Neuronal stem cell (in vitro differentiated cells): Measurements from ENCODE around the gene MCAT.

Experiments
- DNase-seq: peaks from one replicate; pipeline ENCODE4 v3.0.0-alpha.2; 2013; ENCODE audit warnings: low spot score
- H2AFZ ChIP-seq: one replicate; pipeline ENCODE4 v1.6.1; 2013; ENCODE audit warnings: mild to moderate bottlenecking, low read length, inconsistent platforms
- H2AK5ac ChIP-seq: 2 replicates; pipeline ENCODE4 v1.6.1; 2013; ENCODE audit warnings: low read depth, mild to moderate bottlenecking, inconsistent platforms, low read length, moderate library complexity, mixed read lengths
- H2BK120ac ChIP-seq: 2 replicates; pipeline ENCODE4 v1.6.1; 2013; ENCODE audit warnings: low read depth, mild to moderate bottlenecking, inconsistent platforms, low read length, moderate library complexity, mixed read lengths
- H2BK12ac ChIP-seq: one replicate; pipeline ENCODE4 v1.6.1; 2013; ENCODE audit warnings: low read length, inconsistent platforms
- H2BK15ac ChIP-seq: 2 replicates; pipeline ENCODE4 v1.6.1; 2013; ENCODE audit warnings: mild to moderate bottlenecking, low read length, inconsistent platforms, mixed read lengths
- H2BK5ac ChIP-seq: one replicate; pipeline ENCODE4 v1.6.1; 2013; ENCODE audit warnings: inconsistent platforms, mild to moderate bottlenecking, low read length, moderate library complexity
- H3K14ac ChIP-seq: one replicate; pipeline ENCODE4 v1.6.1; 2013; ENCODE audit warnings: low read length, inconsistent platforms
- H3K18ac ChIP-seq: 2 replicates; pipeline ENCODE4 v1.6.1; 2013; ENCODE audit warnings: low read length, inconsistent platforms
- H3K23ac ChIP-seq: 2 replicates; pipeline ENCODE4 v1.6.1; 2013; ENCODE audit warnings: low read depth, mild to moderate bottlenecking, mixed read lengths, low read length, inconsistent platforms; ENCODE audit not compliant: poor library complexity
- H3K27ac ChIP-seq: replicated peaks from 3 replicates; pipeline ENCODE4 v1.5.1; 2013; ENCODE audit warnings: low read length, inconsistent platforms
- H3K27me3 ChIP-seq, 3 experiments: 2 replicates each; pipeline ENCODE4 v1.6.1; 2013; ENCODE audit warnings: low read length in 3 of 3, mild to moderate bottlenecking in 2 of 3, inconsistent platforms in 1 of 3, low read depth in 1 of 3, mixed read lengths in 1 of 3, moderate library complexity in 1 of 3; ENCODE audit not compliant: control insufficient read depth in 3 of 3, insufficient read depth in 3 of 3
- H3K36me3 ChIP-seq, 2 donors: replicated peaks in 1 of 2; 2 replicates each; pipeline ENCODE4 v1.6.1; 2013; ENCODE audit warnings: low read length in 2 of 2; ENCODE audit not compliant: control insufficient read depth in 2 of 2, insufficient read depth in 2 of 2
- H3K4ac ChIP-seq: 2 replicates; pipeline ENCODE4 v1.6.1; 2013; ENCODE audit warnings: inconsistent platforms, mild to moderate bottlenecking, low read length, moderate library complexity
- H3K4me1 ChIP-seq, 2 donors: 1 replicate in 1 of 2; 2 replicates in 1 of 2; pipeline ENCODE4 v1.6.1; 2013; ENCODE audit warnings: low read length in 2 of 2, low read depth in 1 of 2; ENCODE audit not compliant: control insufficient read depth in 2 of 2, insufficient read depth in 1 of 2
- H3K4me2 ChIP-seq: one replicate; pipeline ENCODE4 v1.6.1; 2013; ENCODE audit warnings: mild to moderate bottlenecking, low read length, inconsistent platforms; ENCODE audit not compliant: insufficient read depth, poor library complexity, severe bottlenecking
- H3K4me3 ChIP-seq, 2 donors: 2 replicates each; pipeline ENCODE4 v1.5.1; 2013; ENCODE audit warnings: low read length in 2 of 2, mild to moderate bottlenecking in 2 of 2, inconsistent platforms in 1 of 2, moderate library complexity in 1 of 2
- H3K79me1 ChIP-seq: one replicate; pipeline ENCODE4 v1.6.1; 2013; ENCODE audit warnings: low read depth, mild to moderate bottlenecking, inconsistent platforms, low read length, moderate library complexity
- H3K9ac ChIP-seq: one replicate; pipeline ENCODE4 v1.6.1; 2013; ENCODE audit warnings: mild to moderate bottlenecking, low read depth, low read length, inconsistent platforms; ENCODE audit not compliant: poor library complexity
- H3K9me3 ChIP-seq, 2 donors: replicated peaks in 1 of 2; 2 replicates each; pipeline versions ENCODE3 to v1.6.1; 2013; ENCODE audit warnings: low read length in 2 of 2, mild to moderate bottlenecking in 2 of 2, inconsistent platforms in 1 of 2, low read depth in 1 of 2, mixed read lengths in 1 of 2, moderate library complexity in 1 of 2; ENCODE audit not compliant: control insufficient read depth in 2 of 2, insufficient read depth in 1 of 2
- H4K8ac ChIP-seq: one replicate; pipeline ENCODE4 v1.6.1; 2013; ENCODE audit warnings: low read depth, mild to moderate bottlenecking, inconsistent platforms, low read length, moderate library complexity
- H4K91ac ChIP-seq: one replicate; pipeline ENCODE4 v1.6.1; 2013; ENCODE audit warnings: low read length, low read depth, mild to moderate bottlenecking, inconsistent platforms; ENCODE audit not compliant: poor library complexity
- WGBS, 2 donors: extraction: QIAGEN DNeasy Blood & Tissue Kit; methylation state at CpG; one replicate each; pipeline ENCODE4 v1.1.7; 2013; ENCODE audit warnings: missing lambda C conversion rate in 2 of 2, mixed read lengths in 1 of 2; ENCODE audit not compliant: insufficient read length in 2 of 2, insufficient replicate concordance in 1 of 2; ENCODE audit errors: extremely low coverage in 2 of 2; 5-methylcytosine and 5-hydroxymethylcytosine counted together

Gene MCAT

GRCh38 chr22:43172191-43172590, 29.0 kb upstream of the MCAT start:
- Histone ChIP-seq H3K4ac (no peak overlapping the region), H2BK12ac (no peak overlapping the region), H3K23ac (no peak overlapping the region), H2AFZ (no peak overlapping the region), H3K27ac (no peak overlapping the region), H4K91ac (no peak overlapping the region), H2BK120ac (no peak overlapping the region), H3K4me1 (no peaks in the 10 kb centered on the region), H3K4me3 (no peak overlapping the region), H3K9ac (no peak overlapping the region), H3K27me3 (no peaks in the 10 kb centered on the region), H3K4me2 (no peak overlapping the region), H3K36me3 (peaks cover 69 to 91% of the 10 kb centered on the region in 2 donors), H2AK5ac (no peak overlapping the region), H3K9me3 (peaks cover 0 to 2% of the 10 kb centered on the region in 2 donors), H2BK15ac (no peak overlapping the region), H3K14ac (no peak overlapping the region), H4K8ac (no peak overlapping the region), H3K79me1 (no peaks in the 10 kb centered on the region), H3K18ac (no peak overlapping the region), H2BK5ac (no peak overlapping the region)
- DNase-seq: no peak
- WGBS, 2 donors: no CpG with 5 or more reads among the region's 19 CpGs

GRCh38 chr22:43171607-43172006, 28.4 kb upstream of the MCAT start:
- Histone ChIP-seq H3K23ac (no peak overlapping the region), H3K4ac (no peak overlapping the region), H3K4me1 (no peaks in the 10 kb centered on the region), H4K91ac (no peak overlapping the region), H3K9ac (no peak overlapping the region), H3K36me3 (peaks cover 65 to 88% of the 10 kb centered on the region in 2 donors), H2AK5ac (no peak overlapping the region), H2AFZ (no peak overlapping the region), H3K9me3 (peaks cover 0 to 2% of the 10 kb centered on the region in 2 donors), H3K27ac (no peak overlapping the region), H2BK12ac (no peak overlapping the region), H3K4me2 (no peak overlapping the region), H4K8ac (no peak overlapping the region), H2BK120ac (no peak overlapping the region), H3K14ac (no peak overlapping the region), H3K18ac (peak overlapping the region; percentile 19), H3K4me3 (no peak overlapping the region), H2BK15ac (no peak overlapping the region), H3K27me3 (no peaks in the 10 kb centered on the region), H2BK5ac (no peak overlapping the region), H3K79me1 (peaks cover under 1% of the 10 kb centered on the region)
- no peak for DNase-seq
- no CpG with 5 or more reads among the region's 12 CpGs for WGBS, 2 donors

DNA sequence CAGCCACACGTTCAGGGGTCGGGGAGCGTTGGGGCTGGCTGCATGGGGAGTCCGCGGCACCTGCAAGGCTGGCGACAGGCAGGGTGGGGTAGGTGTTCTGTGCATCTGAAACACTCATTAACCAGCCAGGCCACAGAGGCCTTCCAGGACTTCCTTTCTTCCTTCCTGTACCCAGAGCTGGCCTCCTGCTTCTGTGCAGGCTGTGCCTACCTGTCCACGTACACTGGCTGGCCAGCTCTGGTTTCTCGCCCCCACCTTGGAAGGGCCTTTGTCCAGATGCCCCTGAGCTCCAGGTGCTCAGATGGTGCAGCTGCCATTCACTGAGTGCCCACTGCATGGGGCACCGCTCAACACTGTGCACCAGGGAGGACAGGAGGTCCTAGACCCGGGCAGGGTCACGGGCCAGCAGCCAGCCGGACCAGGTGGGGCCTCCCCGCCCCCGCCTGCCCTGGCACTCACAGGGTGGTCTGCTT, 27.9 kb upstream of the MCAT start:
- H3K4me2 ChIP-seq: no peak overlapping the region

DNA sequence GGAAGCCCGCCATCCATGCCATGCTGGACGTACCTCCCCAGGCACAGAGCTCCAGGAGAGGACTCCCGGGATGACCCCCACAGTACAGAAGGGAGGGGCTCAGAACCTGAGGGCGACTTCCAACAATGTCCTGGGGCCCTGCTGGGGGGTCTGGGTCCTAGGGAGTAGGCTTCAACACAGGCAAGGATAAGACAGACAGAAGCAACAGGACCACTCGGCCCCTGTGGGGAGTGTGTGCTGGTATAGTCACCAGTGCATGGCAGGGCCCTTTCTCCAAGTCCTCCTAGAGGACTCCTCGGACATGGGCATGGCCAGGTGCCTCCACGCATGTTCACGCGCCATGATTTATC, 26.9 kb upstream of the MCAT start:
- no peak overlapping the region for H2BK5ac ChIP-seq
- H3K4ac ChIP-seq: no peak overlapping the region
- WGBS, 2 donors: no CpG with 5 or more reads among the region's 9 CpGs
- no peak overlapping the region for H4K91ac ChIP-seq
- no peak overlapping the region for H2AFZ ChIP-seq
- no peak overlapping the region for H3K14ac ChIP-seq
- no peak overlapping the region for H3K4me2 ChIP-seq
- no peak overlapping the region for H3K9ac ChIP-seq
- DNase-seq: no peak
- no peak overlapping the region for H3K18ac ChIP-seq
- no peaks in the 10 kb centered on the region for H3K27me3 ChIP-seq
- H2BK15ac ChIP-seq: no peak overlapping the region
- H3K36me3 ChIP-seq: peaks cover 58 to 78% of the 10 kb centered on the region in 2 donors
- H3K9me3 ChIP-seq: peaks cover 0 to 2% of the 10 kb centered on the region in 2 donors
- H4K8ac ChIP-seq: no peak overlapping the region
- H3K4me3 ChIP-seq: no peak overlapping the region
- H2BK12ac ChIP-seq: no peak overlapping the region
- H3K79me1 ChIP-seq: peaks cover 2% of the 10 kb centered on the region
- no peaks in the 10 kb centered on the region for H3K4me1 ChIP-seq
- H2BK120ac ChIP-seq: no peak overlapping the region
- no peak overlapping the region for H3K23ac ChIP-seq
- H2AK5ac ChIP-seq: no peak overlapping the region
- no peak overlapping the region for H3K27ac ChIP-seq

More for the DNA sequence above, 27.9 kb upstream of the MCAT start:
- no peak overlapping the region for H3K18ac ChIP-seq
- WGBS, 2 donors: no CpG with 5 or more reads among the region's 14 CpGs
- no peaks in the 10 kb centered on the region for H3K27me3 ChIP-seq
- peaks cover 0 to 2% of the 10 kb centered on the region in 2 donors for H3K9me3 ChIP-seq
- peaks cover 2% of the 10 kb centered on the region for H3K79me1 ChIP-seq
- H2BK5ac ChIP-seq: no peak overlapping the region
- no peak overlapping the region for H3K14ac ChIP-seq
- peak overlapping the region; percentile 15 for H3K9ac ChIP-seq
- H3K27ac ChIP-seq: no peak overlapping the region
- no peak overlapping the region for H3K23ac ChIP-seq
- H3K36me3 ChIP-seq: peaks cover 63 to 86% of the 10 kb centered on the region in 2 donors
- no peak overlapping the region for H3K4me3 ChIP-seq
- H2BK12ac ChIP-seq: no peak overlapping the region
- H3K4ac ChIP-seq: no peak overlapping the region
- H2BK120ac ChIP-seq: no peak overlapping the region
- no peak overlapping the region for H4K8ac ChIP-seq
- no peak overlapping the region for H4K91ac ChIP-seq
- no peak overlapping the region for H2AFZ ChIP-seq
- H2AK5ac ChIP-seq: no peak overlapping the region
- no peak for DNase-seq
- no peaks in the 10 kb centered on the region for H3K4me1 ChIP-seq
- no peak overlapping the region for H2BK15ac ChIP-seq
